CD4-positive, alpha-beta T cell treated with Interleukin-17A for 1 hour (primary cell): ENCODE measurements around the gene CIROP.
"Not testable (repeated sequence)": the region's sequence is repeated elsewhere in the genome, so short reads cannot be mapped to it uniquely, and the experiment has no call there.

ENCODE experiments used
- DNase-seq: peaks from one replicate; pipeline ENCODE4 v3.0.0-alpha.2; 2020

Gene CIROP

GRCh38 chr14:23113431-23114119 lies 8.8 kb upstream of the CIROP start:
- DNase-seq: no peak

DNA sequence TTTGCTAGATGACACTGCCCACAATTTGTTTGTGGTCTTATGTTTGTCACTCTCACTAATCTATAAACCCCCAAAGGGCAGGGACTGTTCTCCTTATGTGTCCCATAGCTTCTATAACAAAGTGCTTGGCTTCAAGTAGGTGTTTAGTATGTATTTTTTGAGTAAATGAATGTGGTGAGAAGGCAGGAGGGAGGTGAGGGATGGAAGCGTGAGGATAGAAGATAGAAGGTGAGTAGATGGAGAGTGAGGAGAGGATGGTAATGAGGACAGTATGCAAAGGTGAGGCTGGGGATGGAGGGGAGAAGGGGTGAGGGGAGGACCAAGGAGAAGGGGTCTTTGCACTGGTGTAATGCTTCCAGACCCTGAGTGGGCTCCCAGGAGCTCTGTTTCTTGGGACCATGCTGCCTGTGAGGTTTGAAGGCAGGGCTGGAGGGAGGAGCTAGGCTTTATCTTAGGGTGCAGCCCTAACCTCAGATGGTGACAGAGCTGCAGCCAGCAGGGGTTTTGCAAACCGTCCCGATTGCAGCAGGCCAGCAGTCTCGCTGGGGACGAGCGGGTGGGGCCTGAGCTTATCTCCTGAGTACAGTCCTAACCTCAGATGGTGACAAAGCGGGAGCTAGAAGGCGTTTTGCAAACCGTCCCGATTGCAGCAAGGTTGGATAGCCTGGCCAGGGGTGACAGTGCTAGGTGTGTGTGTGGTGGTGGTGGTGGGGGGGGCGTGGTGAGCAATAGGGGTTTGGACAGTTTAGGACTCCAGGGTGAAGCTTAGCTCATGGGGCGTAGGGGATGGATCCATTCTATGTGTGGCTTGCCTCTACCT lies 7.8 kb upstream of the CIROP start:
- DNase-seq: no peak

GRCh38 chr14:23110579-23111365 lies 6.0 kb upstream of the CIROP start:
- no peak for DNase-seq

GRCh38 chr14:23109769-23110168 lies 5.0 kb upstream of the CIROP start:
- no peak for DNase-seq

DNA sequence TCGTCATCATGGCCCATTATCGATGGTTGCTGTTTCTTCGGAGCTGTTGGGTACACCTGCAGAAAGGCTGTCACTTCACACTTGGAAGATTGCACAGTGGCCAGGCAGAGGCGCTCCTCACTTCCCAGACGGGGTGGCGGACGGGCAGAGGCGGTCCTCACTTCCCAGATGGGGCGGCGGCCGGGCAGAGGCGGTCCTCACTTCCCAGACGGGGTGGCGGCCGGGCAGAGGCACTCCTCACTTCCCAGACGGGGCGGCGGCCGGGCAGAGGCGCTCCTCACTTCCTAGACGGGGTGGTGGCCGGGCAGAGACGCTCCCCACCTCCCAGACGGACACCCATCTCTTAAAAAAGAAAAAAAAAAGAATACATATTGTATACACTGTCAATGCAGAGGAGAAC lies 3.4 kb upstream of the CIROP start:
- not testable (repeated sequence) for DNase-seq

GRCh38 chr14:23107620-23108019 lies 2.8 kb upstream of the CIROP start:
- DNase-seq: not testable (repeated sequence)

- DNase-seq: no peak
These were observed 1.9 kb upstream of the CIROP start for GRCh38 chr14:23106747-23107045.

- no peak for DNase-seq
These were observed 597 bp upstream of the CIROP start for GRCh38 chr14:23105348-23105824.

- DNase-seq: no peak
These were observed 659 bp downstream of the CIROP start for GRCh38 chr14:23104070-23104590.

GRCh38 chr14:23103581-23103980 lies 1.2 kb downstream of the CIROP start:
- no peak for DNase-seq

GRCh38 chr14:23102801-23103200 lies 2.0 kb downstream of the CIROP start:
- no peak for DNase-seq

- no peak for DNase-seq
These were observed 2.7 kb downstream of the CIROP start for GRCh38 chr14:23101986-23102625.

- DNase-seq: no peak
These were observed 3.4 kb downstream of the CIROP start for GRCh38 chr14:23101213-23101970.

DNA sequence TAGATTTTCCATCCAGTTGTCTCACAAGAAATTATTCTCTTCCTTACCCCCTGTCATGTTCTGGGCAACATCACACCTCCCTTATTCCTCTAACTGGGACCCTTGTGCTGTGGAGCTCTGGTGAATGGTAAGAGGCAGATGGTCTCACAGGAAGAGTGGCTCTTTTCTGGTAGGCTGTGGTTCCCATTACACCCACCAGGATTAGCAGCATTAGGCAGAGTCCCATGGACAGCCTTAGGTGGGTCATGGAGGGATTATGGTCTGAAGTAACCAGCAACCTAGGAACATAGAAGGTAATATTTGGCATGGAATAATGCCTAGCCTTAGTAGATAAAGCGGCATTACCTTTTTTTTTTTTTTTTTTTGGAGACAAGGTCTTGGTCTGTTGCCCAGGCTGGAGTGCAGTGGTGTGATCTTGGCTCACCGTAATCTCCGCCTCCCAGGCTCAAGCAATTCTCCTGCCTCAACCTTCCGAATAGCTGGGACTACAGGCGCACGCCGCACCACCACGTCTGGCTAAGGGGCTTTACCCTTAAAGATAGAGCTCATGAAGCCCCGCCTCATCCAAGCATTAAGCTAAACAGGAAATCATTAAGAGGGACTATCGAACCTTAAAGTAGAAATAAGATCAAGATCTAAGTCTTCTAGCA lies 5.5 kb downstream of the CIROP start:
- DNase-seq: no peak

- no peak for DNase-seq
These were observed 7.0 kb downstream of the CIROP start for GRCh38 chr14:23097786-23098185.

DNA sequence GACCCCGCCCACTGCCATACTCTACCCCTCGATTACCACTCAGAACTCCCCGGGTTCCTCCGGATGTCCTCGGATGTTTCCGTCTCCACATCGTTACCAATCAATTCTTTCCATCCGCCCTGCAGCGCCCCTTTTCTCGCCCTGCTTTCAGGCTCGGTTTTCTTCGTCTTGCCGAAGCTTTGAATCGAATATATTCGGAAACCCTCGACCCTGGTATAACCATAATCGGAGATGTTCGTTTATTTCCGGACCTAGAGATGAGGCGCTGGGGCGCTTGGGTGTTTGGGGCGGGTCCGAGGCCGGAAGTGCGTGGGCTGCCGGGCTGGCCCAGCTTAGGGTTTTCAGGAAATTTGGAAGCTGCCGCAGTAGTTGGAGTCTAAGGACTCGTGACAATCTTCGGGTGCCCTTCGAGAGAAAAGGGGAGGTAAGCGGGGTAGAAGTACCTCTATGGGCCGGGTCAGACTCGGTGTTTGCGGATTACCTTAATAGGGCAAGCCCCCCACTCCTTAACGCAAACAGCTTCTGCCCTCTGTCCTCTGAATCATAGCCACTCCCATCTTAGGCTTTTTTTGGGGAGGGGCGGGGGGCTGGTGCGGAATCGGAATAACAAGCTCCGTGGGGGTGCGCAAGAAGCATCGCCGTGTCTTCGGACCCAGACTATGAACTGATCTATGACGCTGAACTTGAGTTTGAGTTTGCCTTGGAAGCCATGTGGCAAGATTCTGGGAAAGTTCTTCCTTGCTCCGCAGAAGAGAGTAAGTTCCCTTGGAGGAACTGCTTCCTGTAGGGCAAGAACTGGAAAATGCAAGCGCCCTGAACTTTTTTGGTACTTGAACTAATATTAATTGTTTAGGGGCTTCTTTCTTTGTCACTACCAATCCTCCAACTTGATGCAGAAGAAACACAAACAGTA lies 9.3 kb downstream of the CIROP start, which contains the start of gene C14orf119:
TSS of gene C14orf119 (plus strand) at position 310 of the 913 bp plus-strand sequence. CDS start 2,154 bp downstream, outside the sequence.
- peak; percentile 100 for DNase-seq

DNA sequence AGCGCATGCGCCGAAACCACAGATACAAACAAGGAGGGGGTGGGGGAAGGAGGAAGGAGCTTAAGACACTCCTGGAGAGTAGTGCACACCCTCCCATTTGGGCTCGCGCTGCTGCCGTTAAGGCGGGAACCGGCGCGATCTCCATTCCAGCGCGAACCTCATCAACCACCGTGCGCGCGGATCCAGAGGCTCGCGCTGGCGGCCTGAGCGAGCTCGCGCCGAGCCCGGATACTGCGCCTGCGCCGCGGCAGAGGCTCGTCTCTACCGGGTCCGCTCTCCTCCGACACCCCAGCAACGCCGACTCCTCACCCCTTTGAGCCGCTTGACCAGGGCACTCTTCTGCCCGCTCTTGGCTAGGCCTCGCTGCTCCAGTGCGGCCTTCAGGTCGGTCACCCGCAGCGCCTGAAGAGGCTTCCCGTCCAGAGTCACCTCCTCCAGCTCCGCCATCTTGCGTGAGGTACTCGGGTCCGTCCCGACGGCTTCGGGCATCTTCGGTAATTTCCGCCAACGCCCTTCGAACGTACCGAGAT lies 10.1 kb downstream of the CIROP start, which contains the start of gene ACIN1:
TSS of gene ACIN1 (minus strand) at position 471 of the 530 bp plus-strand sequence. CDS start at position 447, 24 bp downstream.
- DNase-seq: peak; percentile 86

GRCh38 chr14:23093991-23094665 lies 10.7 kb downstream of the CIROP start:
- peak; percentile 16 for DNase-seq

- DNase-seq: no peak
These were observed 11.3 kb downstream of the CIROP start for GRCh38 chr14:23093526-23093925.
